Breast epithelium (tissue), 4 donors: ENCODE measurements around the gene SLC27A2. TPM values are rescaled to one million over a fixed set of nuclear protein-coding genes. Genes with fewer than 3 reads are reported as not detected.

Experiments
- DNase-seq, 2 donors: peaks; one replicate each; pipeline ENCODE4 v3.0.0-alpha.2; 2019; ENCODE audit warnings: low spot score in 2 of 2
- H3K27ac ChIP-seq, 2 donors: fragments of 200-600 bp; sonication (generic) in 1 of 2; one replicate each; pipeline ENCODE4 v1.5.1; 2016 to 2019; ENCODE audit warnings: mild to moderate bottlenecking in 1 of 2
- H3K27me3 ChIP-seq, 2 donors: fragments of 200-600 bp; sonication (generic) in 1 of 2; one replicate each; pipeline versions ENCODE4 v1.5.1 to v1.6.0; 2017 to 2019; ENCODE audit warnings: control low read depth in 1 of 2, mild to moderate bottlenecking in 1 of 2
- H3K36me3 ChIP-seq: fragments of 200-600 bp; one replicate; pipeline ENCODE4 v1.5.1; 2019
- H3K4me1 ChIP-seq, 2 donors: fragments of 200-600 bp; sonication (generic); one replicate each; pipeline ENCODE4 v1.5.1; 2016 to 2019; ENCODE audit warnings: control low read depth in 1 of 2
- H3K4me3 ChIP-seq, 3 donors: fragments of 200-600 bp; sonication (generic); 1 replicate in 2 of 3; 2 replicates in 1 of 3; pipeline ENCODE4 v1.5.1; 2016 to 2019; ENCODE audit warnings: mild to moderate bottlenecking in 3 of 3, moderate library complexity in 2 of 3
- H3K9me3 ChIP-seq, 2 donors: fragments of 200-600 bp; sonication (generic) in 1 of 2; one replicate each; pipeline ENCODE4 v1.5.1; 2016 to 2019; ENCODE audit warnings: control low read depth in 1 of 2
- CTCF ChIP-seq, 3 donors: fragments of 450-650 bp; IDR thresholded peaks; one replicate each; pipeline ENCODE4 v1.5.1; 2016 to 2017; ENCODE audit warnings: antibody characterized with exemption in 3 of 3, mild to moderate bottlenecking in 3 of 3, moderate library complexity in 3 of 3
- POLR2A ChIP-seq: fragments of 450-650 bp; IDR thresholded peaks from one replicate; pipeline ENCODE4 v1.6.1; 2016; ENCODE audit warnings: antibody characterized with exemption, mild to moderate bottlenecking, moderate library complexity
- POLR2AphosphoS5 ChIP-seq, 3 donors: sonication (generic); formaldehyde crosslinking; IDR thresholded peaks; one replicate each; pipeline ENCODE4 v1.6.1; 2017; ENCODE audit warnings: antibody characterized with exemption in 3 of 3
- intact Hi-C: fragments of 100-400 bp; cut with DNase I; formaldehyde crosslinking; loops from one replicate; pipeline ENCODE4 v1.15.1; 2023; ENCODE audit warnings: low total_unique reads
- total RNA-seq, 3 donors: library from RNA; depleted of rRNA; stranded (reverse); fragments of >200 nt; gene quantifications; one replicate each; pipeline ENCODE4 v1.1.0, GENCODE V29; 2016

Gene SLC27A2
- total RNA-seq, 3 donors from 2014 or later = 0.96 to 5.6 (median 3.5) TPM

GRCh38 chr15:50143255-50143860 lies 38.6 kb upstream of the SLC27A2 start:
- no peak for DNase-seq
- no peak for TF ChIP-seq CTCF (IDR thresholded peaks at IDR 0.05)
- TF ChIP-seq POLR2A = no peak
- TF ChIP-seq POLR2AphosphoS5 (IDR thresholded peaks at IDR 0.05) = no peak
- H3K4me1 ChIP-seq = no peaks in the 10 kb centered on the region
- no peak overlapping the region for H3K4me3 ChIP-seq
- intact Hi-C loops = no loop called here
- no peaks in the 10 kb centered on the region for H3K27me3 ChIP-seq
- no peaks in the 10 kb centered on the region for H3K9me3 ChIP-seq
- H3K36me3 ChIP-seq = no peaks in the 10 kb centered on the region
- H3K27ac ChIP-seq = no peak overlapping the region

GRCh38 chr15:50144341-50145120 lies 37.5 kb upstream of the SLC27A2 start:
- Histone ChIP-seq H3K9me3 (no peaks in the 10 kb centered on the region), H3K4me1 (no peaks in the 10 kb centered on the region), H3K36me3 (no peaks in the 10 kb centered on the region), H3K27ac (no peak overlapping the region), H3K4me3 (no peak overlapping the region), H3K27me3 (no peaks in the 10 kb centered on the region)
- no peak for DNase-seq
- intact Hi-C loops = no loop called here
- TF ChIP-seq CTCF (IDR thresholded peaks at IDR 0.05) = no peak
- no peak for TF ChIP-seq POLR2A
- no peak for TF ChIP-seq POLR2AphosphoS5 (IDR thresholded peaks at IDR 0.05)

- H3K9me3 ChIP-seq = no peaks in the 10 kb centered on the region
- TF ChIP-seq CTCF (IDR thresholded peaks at IDR 0.05) (peak; percentile 30 to 71 (median 68)), POLR2A (no peak), POLR2AphosphoS5 (IDR thresholded peaks at IDR 0.05) (no peak)
- DNase-seq = no peak
- no peaks in the 10 kb centered on the region for H3K27me3 ChIP-seq
- H3K27ac ChIP-seq = no peak overlapping the region
- H3K36me3 ChIP-seq = no peaks in the 10 kb centered on the region
- no peak overlapping the region for H3K4me3 ChIP-seq
- H3K4me1 ChIP-seq = no peaks in the 10 kb centered on the region
- intact Hi-C loops = no loop called here
These were observed 36.5 kb upstream of the SLC27A2 start for GRCh38 chr15:50145451-50145872.

- TF ChIP-seq POLR2A (no peak), CTCF (IDR thresholded peaks at IDR 0.05) (no peak), POLR2AphosphoS5 (IDR thresholded peaks at IDR 0.05) (no peak)
- H3K27ac ChIP-seq = no peak overlapping the region
- no peaks in the 10 kb centered on the region for H3K4me1 ChIP-seq
- no peak overlapping the region for H3K4me3 ChIP-seq
- no peaks in the 10 kb centered on the region for H3K36me3 ChIP-seq
- no peaks in the 10 kb centered on the region for H3K27me3 ChIP-seq
- intact Hi-C loops = no loop called here
- DNase-seq = no peak
- H3K9me3 ChIP-seq = no peaks in the 10 kb centered on the region
These were observed 35.4 kb upstream of the SLC27A2 start for GRCh38 chr15:50146632-50147031.

- Histone ChIP-seq H3K4me1 (no peaks in the 10 kb centered on the region), H3K4me3 (no peak overlapping the region), H3K27me3 (no peaks in the 10 kb centered on the region), H3K36me3 (no peaks in the 10 kb centered on the region), H3K9me3 (no peaks in the 10 kb centered on the region), H3K27ac (no peak overlapping the region)
- DNase-seq = no peak
- TF ChIP-seq CTCF (IDR thresholded peaks at IDR 0.05) (peak in 1 of 3 donors; percentile 41), POLR2AphosphoS5 (IDR thresholded peaks at IDR 0.05) (no peak)
- intact Hi-C loops = no loop called here
These were observed 33.5 kb upstream of the SLC27A2 start for GRCh38 chr15:50148362-50148963.
